ENCODE data around the gene CYGB. TPM values are rescaled to one million over a fixed set of nuclear protein-coding genes. Genes with fewer than 3 reads are reported as not detected.

The CYGB gene
- polyA plus RNA-seq, 3 donors: not detected

GRCh38 chr17:76478730-76479514, 58.6 kb downstream of the CYGB start:
- H3K36me3 Mint-ChIP-seq: peaks cover 67 to 78% of the 10 kb centered on the region in 2 donors

GRCh38 chr17:76478097-76478496, 59.4 kb downstream of the CYGB start:
- no peak for DNase-seq
- no peak for TF ChIP-seq CTCF (IDR thresholded peaks at IDR 0.05)
- 96% methylated on average over 10 of the region's 10 CpGs for WGBS (ENCODE audit: insufficient coverage)
- H3K9me3 Mint-ChIP-seq: peaks cover 0 to 2% (median 0%) of the 10 kb centered on the region in 7 donors
- peaks cover 7% of the 10 kb centered on the region for H4K20me1 ChIP-seq (ENCODE audit: insufficient read depth, low read length)
- H3K4me2 ChIP-seq (replicated peaks; ENCODE audit: extremely low read depth, low read length, poor library complexity, severe bottlenecking): no peak overlapping the region
- peaks cover 8% of the 10 kb centered on the region for H3K79me2 ChIP-seq (ENCODE audit: insufficient read depth, low read length)
- H3K36me3 Mint-ChIP-seq: peaks cover 72 to 86% of the 10 kb centered on the region in 2 donors
- no peak overlapping the region for H3K4me3 ChIP-seq (replicated peaks in 1 of 3; ENCODE audit: low read depth in 2 of 3, low read length in 3 of 3)
- no peaks in the 10 kb centered on the region for H3K9me3 ChIP-seq (replicated peaks in 1 of 2; ENCODE audit: control insufficient read depth in 1 of 2, insufficient read depth in 1 of 2, low read length in 2 of 2)
- H3K36me3 ChIP-seq (replicated peaks in 1 of 2; ENCODE audit: control insufficient read depth in 1 of 2, insufficient read depth in 2 of 2, low read length in 2 of 2): peaks cover 64 to 76% of the 10 kb centered on the region in 2 donors
- peaks cover 33% of the 10 kb centered on the region for H3K4me1 Mint-ChIP-seq
- no peaks in the 10 kb centered on the region for H3K27me3 ChIP-seq (ENCODE audit: control insufficient read depth in 2 of 2, insufficient read depth in 2 of 2, low read length in 2 of 2)
- no peak overlapping the region for H3K9ac ChIP-seq (ENCODE audit: insufficient read depth, low read length, poor library complexity, severe bottlenecking)
- peaks cover 0 to 5% (median 0%) of the 10 kb centered on the region in 3 donors for H3K27me3 Mint-ChIP-seq (ENCODE audit: low read depth in 3 of 3)
- no peak overlapping the region for H3K27ac ChIP-seq (ENCODE audit: low read depth in 1 of 2, low read length in 2 of 2)
- H3K4me3 Mint-ChIP-seq: no peak overlapping the region
- H2AFZ ChIP-seq (ENCODE audit: insufficient read depth, low read depth, low read length, poor library complexity, severe bottlenecking): no peak overlapping the region
- peak overlapping the region in 2 of 7 donors; percentile 66 to 84 for H3K27ac Mint-ChIP-seq
- peaks cover 38 to 39% of the 10 kb centered on the region in 2 donors for H3K4me1 ChIP-seq (ENCODE audit: control insufficient read depth in 1 of 2, insufficient read depth in 2 of 2, low read length in 2 of 2)
- intact Hi-C loops (cut with micrococcal nuclease): no loop called here

More at GRCh38 chr17:76478730-76479514, 58.6 kb downstream of the CYGB start:
- H3K27me3 ChIP-seq (ENCODE audit: control insufficient read depth in 2 of 2, insufficient read depth in 2 of 2, low read length in 2 of 2): no peaks in the 10 kb centered on the region
- H3K27me3 Mint-ChIP-seq (ENCODE audit: low read depth in 3 of 3): peaks cover 0 to 5% (median 0%) of the 10 kb centered on the region in 3 donors
- peaks cover 42% of the 10 kb centered on the region for H3K4me1 Mint-ChIP-seq
- no peak overlapping the region for H3K4me3 Mint-ChIP-seq
- peaks cover 55 to 68% of the 10 kb centered on the region in 2 donors for H3K36me3 ChIP-seq (replicated peaks in 1 of 2; ENCODE audit: control insufficient read depth in 1 of 2, insufficient read depth in 2 of 2, low read length in 2 of 2)
- peak overlapping the region in 1 of 2 donors; percentile 26 for H3K27ac ChIP-seq (ENCODE audit: low read depth in 1 of 2, low read length in 2 of 2)
- H3K27ac Mint-ChIP-seq: no peak overlapping the region
- no peak overlapping the region for H2AFZ ChIP-seq (ENCODE audit: insufficient read depth, low read depth, low read length, poor library complexity, severe bottlenecking)
- H3K9ac ChIP-seq (ENCODE audit: insufficient read depth, low read length, poor library complexity, severe bottlenecking): no peak overlapping the region
- H3K9me3 Mint-ChIP-seq: peaks cover 0 to 2% (median 0%) of the 10 kb centered on the region in 7 donors
- H3K9me3 ChIP-seq (replicated peaks in 1 of 2; ENCODE audit: control insufficient read depth in 1 of 2, insufficient read depth in 1 of 2, low read length in 2 of 2): no peaks in the 10 kb centered on the region
- intact Hi-C loops (cut with micrococcal nuclease): no loop called here
- H3K4me2 ChIP-seq (replicated peaks; ENCODE audit: extremely low read depth, low read length, poor library complexity, severe bottlenecking): no peak overlapping the region
- 94% methylated on average over 33 of the region's 37 CpGs for WGBS (ENCODE audit: insufficient coverage)
- H3K79me2 ChIP-seq (ENCODE audit: insufficient read depth, low read length): peaks cover 8% of the 10 kb centered on the region
- no peak for TF ChIP-seq CTCF (IDR thresholded peaks at IDR 0.05)
- DNase-seq: no peak
- H4K20me1 ChIP-seq (ENCODE audit: insufficient read depth, low read length): peaks cover 4% of the 10 kb centered on the region
- H3K4me3 ChIP-seq (replicated peaks in 1 of 3; ENCODE audit: low read depth in 2 of 3, low read length in 3 of 3): no peak overlapping the region
- peaks cover 46 to 47% of the 10 kb centered on the region in 2 donors for H3K4me1 ChIP-seq (ENCODE audit: control insufficient read depth in 1 of 2, insufficient read depth in 2 of 2, low read length in 2 of 2)
